H9 (cell line): ENCODE data around the gene TIA1. TPM values are rescaled to one million over a fixed set of nuclear protein-coding genes. Genes with fewer than 3 reads are reported as not detected.

Experiments
- DNase-seq: peaks from one replicate; pipeline ENCODE4 v3.0.0-alpha.2; 2017
- H2AFZ ChIP-seq: one replicate; pipeline ENCODE4 v1.6.1; 2013; ENCODE audit warnings: mild to moderate bottlenecking, low read length, control low read depth, moderate library complexity
- H2AK5ac ChIP-seq: 2 replicates; pipeline ENCODE4 v1.6.1; 2013; ENCODE audit warnings: low read length, control low read depth, mixed read lengths; ENCODE audit not compliant: insufficient read length
- H2BK120ac ChIP-seq: one replicate; pipeline ENCODE4 v1.6.1; 2013; ENCODE audit warnings: low read depth, mild to moderate bottlenecking, low read length, control low read depth, inconsistent platforms; ENCODE audit not compliant: poor library complexity, severe bottlenecking
- H2BK12ac ChIP-seq: 2 replicates; pipeline ENCODE4 v1.6.1; 2013; ENCODE audit warnings: low read length, control low read depth, mixed read lengths, low read depth; ENCODE audit not compliant: insufficient read length
- H2BK15ac ChIP-seq: 2 replicates; pipeline ENCODE4 v1.6.1; 2013; ENCODE audit warnings: low read depth, low read length, control low read depth
- H2BK20ac ChIP-seq: one replicate; pipeline ENCODE4 v1.6.1; 2013; ENCODE audit warnings: low read depth, mild to moderate bottlenecking, low read length, control low read depth, inconsistent platforms; ENCODE audit not compliant: poor library complexity, severe bottlenecking
- H2BK5ac ChIP-seq: 2 replicates; pipeline ENCODE4 v1.6.1; 2013; ENCODE audit warnings: low read length, control low read depth, mixed read lengths; ENCODE audit not compliant: insufficient read length
- H3K14ac ChIP-seq: 2 replicates; pipeline ENCODE4 v1.6.1; 2013; ENCODE audit warnings: low read length, control low read depth; ENCODE audit not compliant: insufficient read depth
- H3K18ac ChIP-seq: 2 replicates; pipeline ENCODE4 v1.6.1; 2013; ENCODE audit warnings: low read depth, mild to moderate bottlenecking, mixed read lengths, low read length, control low read depth; ENCODE audit not compliant: insufficient read length
- H3K23ac ChIP-seq: 2 replicates; pipeline ENCODE4 v1.6.1; 2013; ENCODE audit warnings: low read length, control low read depth, mixed read lengths, low read depth; ENCODE audit not compliant: insufficient read length
- H3K23me2 ChIP-seq: 2 replicates; pipeline ENCODE4 v1.6.1; 2013; ENCODE audit warnings: low read depth, mild to moderate bottlenecking, mixed read lengths, low read length, control low read depth; ENCODE audit not compliant: insufficient read length, poor library complexity, severe bottlenecking
- H3K27ac ChIP-seq: 2 replicates; pipeline ENCODE4 v1.5.1; 2013; ENCODE audit warnings: low read length, control low read depth, mixed read lengths, low read depth; ENCODE audit not compliant: insufficient read length
- H3K27me3 ChIP-seq: 2 replicates; pipeline ENCODE4 v1.6.1; 2013; ENCODE audit warnings: low read length, control low read depth, inconsistent platforms; ENCODE audit not compliant: insufficient read depth
- H3K4ac ChIP-seq: 2 replicates; pipeline ENCODE4 v1.6.1; 2013; ENCODE audit warnings: low read depth, mild to moderate bottlenecking, control low read depth, inconsistent platforms, low read length, moderate library complexity
- H3K4me1 ChIP-seq: 2 replicates; pipeline ENCODE4 v1.6.1; 2013; ENCODE audit warnings: low read length, control low read depth, inconsistent platforms; ENCODE audit not compliant: insufficient read depth
- H3K4me2 ChIP-seq: 2 replicates; pipeline ENCODE4 v1.6.1; 2013; ENCODE audit warnings: low read length, control low read depth, mixed read lengths; ENCODE audit not compliant: insufficient read length, insufficient read depth
- H3K56ac ChIP-seq: 2 replicates; pipeline ENCODE4 v1.6.1; 2013; ENCODE audit warnings: low read depth, mild to moderate bottlenecking, mixed read lengths, low read length, control low read depth; ENCODE audit not compliant: insufficient read length
- H3K79me1 ChIP-seq: 2 replicates; pipeline ENCODE4 v1.6.1; 2013; ENCODE audit warnings: low read depth, mild to moderate bottlenecking, moderate library complexity, low read length, control low read depth, inconsistent platforms; ENCODE audit not compliant: insufficient read depth, poor library complexity, severe bottlenecking
- H3K79me2 ChIP-seq: 2 replicates; pipeline ENCODE4 v1.6.1; 2013; ENCODE audit warnings: low read length, control low read depth, inconsistent platforms; ENCODE audit not compliant: insufficient read depth
- H3K9ac ChIP-seq: 2 replicates; pipeline ENCODE4 v1.6.1; 2013; ENCODE audit warnings: low read length, control low read depth, mixed read lengths; ENCODE audit not compliant: insufficient read length; ENCODE audit errors: extremely low read depth
- H3K9me3 ChIP-seq: one replicate; pipeline ENCODE4 v1.6.1; 2013; ENCODE audit warnings: low read depth, low read length, inconsistent platforms; ENCODE audit not compliant: control insufficient read depth
- H3T11ph ChIP-seq: one replicate; pipeline ENCODE4 v1.6.1; 2013; ENCODE audit warnings: mild to moderate bottlenecking, low read length, control low read depth, inconsistent platforms
- H4K20me1 ChIP-seq: one replicate; pipeline ENCODE4 v1.6.1; 2013; ENCODE audit not compliant: control insufficient read depth, insufficient read length, insufficient read depth
- H4K5ac ChIP-seq: 2 replicates; pipeline ENCODE4 v1.6.1; 2013; ENCODE audit warnings: low read depth, mild to moderate bottlenecking, mixed read lengths, low read length, control low read depth; ENCODE audit not compliant: insufficient read length
- H4K8ac ChIP-seq: replicated peaks from 2 replicates; pipeline ENCODE4 v1.6.1; 2013; ENCODE audit warnings: low read length, control low read depth, mixed read lengths, low read depth; ENCODE audit not compliant: insufficient read length
- H4K91ac ChIP-seq: 2 replicates; pipeline ENCODE4 v1.6.1; 2013; ENCODE audit warnings: low read depth, mild to moderate bottlenecking, moderate library complexity, mixed read lengths, low read length, control low read depth; ENCODE audit not compliant: insufficient read length
- H3K27ac Mint-ChIP-seq, 3 experiments: 2 replicates in 2 of 3; 3 replicates in 1 of 3; pipeline ENCODE4 v1.8.0; 2020 to 2021; ENCODE audit warnings: mixed read lengths in 3 of 3, mild to moderate bottlenecking in 1 of 3, moderate library complexity in 1 of 3
- H3K27me3 Mint-ChIP-seq: 2 replicates; pipeline ENCODE4 v1.8.0; 2021; ENCODE audit warnings: low read depth, mild to moderate bottlenecking, moderate library complexity, mixed read lengths
- H3K36me3 Mint-ChIP-seq, 3 experiments: 2 replicates in 2 of 3; 3 replicates in 1 of 3; pipeline ENCODE4 v1.8.0; 2020 to 2021; ENCODE audit warnings: low read depth in 3 of 3, mixed read lengths in 3 of 3; ENCODE audit not compliant: insufficient read depth in 1 of 3
- H3K4me1 Mint-ChIP-seq, 2 experiments: 2 replicates each; pipeline ENCODE4 v1.8.0; 2020; ENCODE audit warnings: mixed read lengths in 2 of 2
- H3K4me3 Mint-ChIP-seq, 2 experiments: 2 replicates in 1 of 2; 3 replicates in 1 of 2; pipeline ENCODE4 v1.8.0; 2020 to 2021; ENCODE audit warnings: mild to moderate bottlenecking in 2 of 2, mixed read lengths in 2 of 2, moderate library complexity in 1 of 2
- H3K9me3 Mint-ChIP-seq, 2 experiments: 2 replicates in 1 of 2; 3 replicates in 1 of 2; pipeline ENCODE4 v1.8.0; 2020; ENCODE audit warnings: mild to moderate bottlenecking in 2 of 2, mixed read lengths in 2 of 2, moderate library complexity in 1 of 2
- WGBS: extraction: QIAGEN DNeasy Blood & Tissue Kit; methylation state at CpG from one replicate; pipeline ENCODE4 v1.1.7; 2013; ENCODE audit warnings: missing lambda C conversion rate, low lambda C conversion rate, mixed read lengths; ENCODE audit not compliant: insufficient read length; ENCODE audit errors: extremely low coverage; 5-methylcytosine and 5-hydroxymethylcytosine counted together
- total RNA-seq: library from RNA; stranded (reverse); gene quantifications from 2 replicates; pipeline ENCODE4 v1.2.1, GENCODE V29; 2021
- TF ChIP-seq, protein P1 (sequence below): fragments of 200-600 bp; sonication (generic); conservative IDR thresholded peaks from 3 replicates; pipeline ENCODE4 v1.8.0; 2021; ENCODE audit warnings: antibody characterized with exemption, mild to moderate bottlenecking

The TIA1 gene
- total RNA-seq, 1 experiment from 2014 or later, result 193 TPM

DNA sequence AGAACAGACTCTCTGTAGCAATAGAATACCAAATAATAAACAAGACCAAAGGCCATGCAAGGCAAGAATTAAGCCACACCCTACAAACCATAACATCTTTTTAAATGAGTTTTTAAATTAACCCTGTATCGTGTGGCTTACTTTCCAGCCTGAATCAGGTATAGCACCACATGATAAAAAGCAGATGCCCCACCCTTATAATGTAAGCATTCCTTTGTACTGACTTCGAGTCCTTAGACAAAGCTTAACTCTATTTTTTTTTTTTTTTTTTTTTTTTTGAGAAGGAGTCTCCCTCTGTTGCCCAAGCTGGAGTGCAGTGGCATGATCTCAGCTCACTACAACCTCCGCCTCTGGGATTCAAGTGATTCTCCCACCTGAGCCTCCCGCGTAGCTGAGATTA, 55.9 kb downstream of the TIA1 start:
- no peak overlapping the region for H3T11ph ChIP-seq
- H3K56ac ChIP-seq, result no peak overlapping the region
- no peaks in the 10 kb centered on the region for H3K79me2 ChIP-seq
- H2BK120ac ChIP-seq, result no peak overlapping the region
- H3K4ac ChIP-seq, result no peak overlapping the region
- H3K4me1 ChIP-seq, result no peaks in the 10 kb centered on the region
- H2BK12ac ChIP-seq, result no peak overlapping the region
- no peak overlapping the region for H4K8ac ChIP-seq
- no peak overlapping the region for H2BK5ac ChIP-seq
- no peak for DNase-seq
- H3K18ac ChIP-seq, result no peak overlapping the region
- peaks cover 0 to 5% (median 0%) of the 10 kb centered on the region in 3 experiments; a peak in 1 of 7 replicates for H3K36me3 Mint-ChIP-seq
- H3K23me2 ChIP-seq, result no peaks in the 10 kb centered on the region
- H3K23ac ChIP-seq, result no peak overlapping the region
- H4K91ac ChIP-seq, result no peak overlapping the region
- no peak overlapping the region for H3K27ac Mint-ChIP-seq
- H3K9ac ChIP-seq, result no peak overlapping the region
- H3K79me1 ChIP-seq, result no peaks in the 10 kb centered on the region
- no peak overlapping the region for H2BK15ac ChIP-seq
- H3K27me3 Mint-ChIP-seq, result no peaks in the 10 kb centered on the region
- no peaks in the 10 kb centered on the region for H3K27me3 ChIP-seq
- peaks cover 9 to 12% of the 10 kb centered on the region in 2 experiments; a peak in 3 of 4 replicates for H3K4me1 Mint-ChIP-seq
- H2AFZ ChIP-seq, result no peak overlapping the region
- no peaks in the 10 kb centered on the region for H3K9me3 ChIP-seq
- no peaks in the 10 kb centered on the region for H4K20me1 ChIP-seq
- no CpG with 5 or more reads among the region's 5 CpGs for WGBS
- H3K9me3 Mint-ChIP-seq, result no peaks in the 10 kb centered on the region
- no peak overlapping the region for H3K27ac ChIP-seq
- TF ChIP-seq, protein P1, sequence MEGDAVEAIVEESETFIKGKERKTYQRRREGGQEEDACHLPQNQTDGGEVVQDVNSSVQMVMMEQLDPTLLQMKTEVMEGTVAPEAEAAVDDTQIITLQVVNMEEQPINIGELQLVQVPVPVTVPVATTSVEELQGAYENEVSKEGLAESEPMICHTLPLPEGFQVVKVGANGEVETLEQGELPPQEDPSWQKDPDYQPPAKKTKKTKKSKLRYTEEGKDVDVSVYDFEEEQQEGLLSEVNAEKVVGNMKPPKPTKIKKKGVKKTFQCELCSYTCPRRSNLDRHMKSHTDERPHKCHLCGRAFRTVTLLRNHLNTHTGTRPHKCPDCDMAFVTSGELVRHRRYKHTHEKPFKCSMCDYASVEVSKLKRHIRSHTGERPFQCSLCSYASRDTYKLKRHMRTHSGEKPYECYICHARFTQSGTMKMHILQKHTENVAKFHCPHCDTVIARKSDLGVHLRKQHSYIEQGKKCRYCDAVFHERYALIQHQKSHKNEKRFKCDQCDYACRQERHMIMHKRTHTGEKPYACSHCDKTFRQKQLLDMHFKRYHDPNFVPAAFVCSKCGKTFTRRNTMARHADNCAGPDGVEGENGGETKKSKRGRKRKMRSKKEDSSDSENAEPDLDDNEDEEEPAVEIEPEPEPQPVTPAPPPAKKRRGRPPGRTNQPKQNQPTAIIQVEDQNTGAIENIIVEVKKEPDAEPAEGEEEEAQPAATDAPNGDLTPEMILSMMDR, result no peak
- no peak overlapping the region for H4K5ac ChIP-seq
- H3K4me3 Mint-ChIP-seq, result no peak overlapping the region; a peak in 1 of 5 replicates
- no peak overlapping the region for H2AK5ac ChIP-seq
- no peak overlapping the region for H3K4me2 ChIP-seq
- no peak overlapping the region for H2BK20ac ChIP-seq
- H3K14ac ChIP-seq, result no peak overlapping the region
